Testis (tissue), 3 donors: ENCODE measurements around the gene DCST1. TPM values are rescaled to one million over a fixed set of nuclear protein-coding genes. Genes with fewer than 3 reads are reported as not detected.

Experiments used
- DNase-seq: peaks from one replicate; pipeline ENCODE4 v3.0.0-alpha.2; 2019
- H3K27ac ChIP-seq, 2 donors: fragments of 200-600 bp; sonication (generic); one replicate each; pipeline ENCODE4 v1.5.1; 2019
- H3K27me3 ChIP-seq: fragments of 200-600 bp; sonication (generic); one replicate; pipeline ENCODE4 v1.5.1; 2019
- H3K36me3 ChIP-seq: fragments of 200-600 bp; sonication (generic); one replicate; pipeline ENCODE4 v1.5.1; 2017; ENCODE audit warnings: low read depth; ENCODE audit errors: missing control alignments
- H3K4me1 ChIP-seq: fragments of 200-600 bp; sonication (generic); one replicate; pipeline ENCODE4 v1.5.1; 2019
- H3K4me3 ChIP-seq, 2 donors: fragments of 200-600 bp; sonication (generic); one replicate each; pipeline ENCODE4 v1.5.1; 2017 to 2019
- H3K9me3 ChIP-seq: fragments of 200-600 bp; sonication (generic); one replicate; pipeline ENCODE4 v1.5.1; 2017
- POLR2A ChIP-seq: fragments of 450-650 bp; IDR thresholded peaks from one replicate; pipeline ENCODE4 v1.6.1; 2017; ENCODE audit warnings: antibody characterized with exemption, mild to moderate bottlenecking, moderate library complexity
- WGBS, 2 donors: methylation state at CpG; one replicate each; pipeline ENCODE4 v1.1.5; 2018; 5-methylcytosine and 5-hydroxymethylcytosine counted together
- intact Hi-C: fragments of 100-400 bp; cut with DNase I; formaldehyde crosslinking; loops from one replicate; pipeline ENCODE4 v1.15.1; 2023; ENCODE audit warnings: low total_unique reads
- polyA plus RNA-seq: library from polyadenylated mRNA; stranded (reverse); fragments of 350-450 nt; fragmentation: Illumina TruSeq; extraction: RNeasy Lipid Tissue Mini Kit (QIAGEN cat#74804); gene quantifications from one replicate; pipeline ENCODE4 v1.2.3, GENCODE V29; 2014; ENCODE audit warnings: low read depth, low replicate concordance; ENCODE audit not compliant: insufficient read depth
- total RNA-seq, 2 donors: library from RNA; depleted of rRNA; stranded (reverse); fragments of >200 nt; gene quantifications; one replicate each; pipeline ENCODE4 v1.2.3, GENCODE V29; 2016
- TF ChIP-seq, protein P1 (sequence below), 3 experiments: fragments of 450-650 bp in 2 of 3; fragments of 200-600 bp in 1 of 3; sonication (generic) in 1 of 3; IDR thresholded peaks; one replicate each; pipeline ENCODE4 v1.5.1; 2016 to 2019; ENCODE audit warnings: antibody characterized with exemption in 3 of 3, mild to moderate bottlenecking in 2 of 3, moderate library complexity in 1 of 3

Gene DCST1
- total and polyA plus RNA-seq, 3 donors from 2014 or later: 4.5 to 15.2 (median 9.4) TPM

DNA sequence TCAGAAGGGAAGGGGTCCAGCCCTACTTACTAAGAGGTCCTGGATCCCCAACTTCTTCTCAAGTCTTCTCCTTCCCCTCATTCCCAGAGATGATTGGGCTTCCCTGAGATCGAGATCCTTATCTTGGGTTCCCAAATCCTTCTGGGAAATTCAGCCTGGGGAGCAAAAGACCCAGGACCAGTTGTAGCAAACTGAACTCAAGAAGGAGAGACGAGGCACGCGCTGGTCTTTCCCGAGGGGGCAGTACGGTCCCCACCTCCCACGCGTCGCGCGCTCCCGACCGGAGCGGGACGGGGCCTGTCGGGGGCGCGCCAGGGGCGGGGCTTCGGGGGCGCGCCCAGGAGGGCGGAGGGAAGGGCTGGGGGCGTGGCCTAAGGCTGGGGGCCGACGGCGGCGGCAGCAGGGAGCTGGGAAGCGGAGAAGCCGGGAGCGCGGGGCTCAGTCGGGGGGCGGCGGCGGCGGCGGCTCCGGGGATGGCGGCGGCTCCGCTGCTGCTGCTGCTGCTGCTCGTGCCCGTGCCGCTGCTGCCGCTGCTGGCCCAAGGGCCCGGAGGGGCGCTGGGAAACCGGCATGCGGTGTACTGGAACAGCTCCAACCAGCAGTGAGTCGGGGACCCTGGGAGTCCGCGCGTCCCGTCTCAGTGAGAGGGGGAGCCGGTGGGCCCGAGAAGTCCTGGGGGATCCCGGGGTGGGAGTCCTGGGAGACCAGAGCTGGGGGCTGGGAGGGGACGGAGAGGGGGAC lies 45.0 kb downstream of the DCST1 start, which contains the start of gene EFNA3:
EFNA3 (plus strand) TSS at position 369 of the 741 bp plus-strand sequence; CDS start at position 474, 105 bp downstream.
- intact Hi-C loops: no loop called here
- Histone ChIP-seq H3K27me3 (no peaks in the 10 kb centered on the region), H3K36me3 (no peaks in the 10 kb centered on the region), H3K9me3 (no peaks in the 10 kb centered on the region), H3K27ac (no peak within 1 kb of the TSS), H3K4me1 (peaks cover 41% of the 10 kb centered on the region), H3K4me3 (peak within 1 kb of the TSS; percentile 48 to 49)
- peak; percentile 81 for DNase-seq
- WGBS, 2 donors: 0 to 1% methylated on average over 6 to 57 of the region's 59 CpGs
- no peak for TF ChIP-seq POLR2A
- TF ChIP-seq, protein P1, sequence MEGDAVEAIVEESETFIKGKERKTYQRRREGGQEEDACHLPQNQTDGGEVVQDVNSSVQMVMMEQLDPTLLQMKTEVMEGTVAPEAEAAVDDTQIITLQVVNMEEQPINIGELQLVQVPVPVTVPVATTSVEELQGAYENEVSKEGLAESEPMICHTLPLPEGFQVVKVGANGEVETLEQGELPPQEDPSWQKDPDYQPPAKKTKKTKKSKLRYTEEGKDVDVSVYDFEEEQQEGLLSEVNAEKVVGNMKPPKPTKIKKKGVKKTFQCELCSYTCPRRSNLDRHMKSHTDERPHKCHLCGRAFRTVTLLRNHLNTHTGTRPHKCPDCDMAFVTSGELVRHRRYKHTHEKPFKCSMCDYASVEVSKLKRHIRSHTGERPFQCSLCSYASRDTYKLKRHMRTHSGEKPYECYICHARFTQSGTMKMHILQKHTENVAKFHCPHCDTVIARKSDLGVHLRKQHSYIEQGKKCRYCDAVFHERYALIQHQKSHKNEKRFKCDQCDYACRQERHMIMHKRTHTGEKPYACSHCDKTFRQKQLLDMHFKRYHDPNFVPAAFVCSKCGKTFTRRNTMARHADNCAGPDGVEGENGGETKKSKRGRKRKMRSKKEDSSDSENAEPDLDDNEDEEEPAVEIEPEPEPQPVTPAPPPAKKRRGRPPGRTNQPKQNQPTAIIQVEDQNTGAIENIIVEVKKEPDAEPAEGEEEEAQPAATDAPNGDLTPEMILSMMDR (IDR thresholded peaks at IDR 0.05): no peak

DNA sequence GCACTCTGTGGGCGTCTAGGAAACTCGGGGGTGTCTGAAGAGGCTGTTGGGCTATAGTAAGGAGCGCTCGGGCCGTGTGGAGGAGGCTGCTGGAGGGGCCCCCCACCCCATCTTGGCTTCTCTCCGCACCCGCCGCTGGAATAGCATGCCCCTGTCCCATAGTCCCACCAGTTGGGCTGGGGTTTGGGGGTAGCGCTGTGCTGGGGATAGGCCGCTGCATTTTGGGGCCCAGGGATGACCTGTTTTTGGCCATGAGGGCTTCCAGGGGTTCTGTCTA lies 45.5 kb downstream of the DCST1 start:
- no peak for DNase-seq
- Histone ChIP-seq H3K27me3 (no peaks in the 10 kb centered on the region), H3K36me3 (no peaks in the 10 kb centered on the region), H3K27ac (no peak overlapping the region), H3K4me1 (peaks cover 41% of the 10 kb centered on the region), H3K9me3 (no peaks in the 10 kb centered on the region), H3K4me3 (peak overlapping the region; percentile 48 to 49)
- WGBS, 2 donors: 0 to 2% methylated on average over 3 to 10 of the region's 10 CpGs
- intact Hi-C loops: no loop called here
- TF ChIP-seq, protein P1 (IDR thresholded peaks at IDR 0.05): no peak
- TF ChIP-seq POLR2A: no peak

DNA sequence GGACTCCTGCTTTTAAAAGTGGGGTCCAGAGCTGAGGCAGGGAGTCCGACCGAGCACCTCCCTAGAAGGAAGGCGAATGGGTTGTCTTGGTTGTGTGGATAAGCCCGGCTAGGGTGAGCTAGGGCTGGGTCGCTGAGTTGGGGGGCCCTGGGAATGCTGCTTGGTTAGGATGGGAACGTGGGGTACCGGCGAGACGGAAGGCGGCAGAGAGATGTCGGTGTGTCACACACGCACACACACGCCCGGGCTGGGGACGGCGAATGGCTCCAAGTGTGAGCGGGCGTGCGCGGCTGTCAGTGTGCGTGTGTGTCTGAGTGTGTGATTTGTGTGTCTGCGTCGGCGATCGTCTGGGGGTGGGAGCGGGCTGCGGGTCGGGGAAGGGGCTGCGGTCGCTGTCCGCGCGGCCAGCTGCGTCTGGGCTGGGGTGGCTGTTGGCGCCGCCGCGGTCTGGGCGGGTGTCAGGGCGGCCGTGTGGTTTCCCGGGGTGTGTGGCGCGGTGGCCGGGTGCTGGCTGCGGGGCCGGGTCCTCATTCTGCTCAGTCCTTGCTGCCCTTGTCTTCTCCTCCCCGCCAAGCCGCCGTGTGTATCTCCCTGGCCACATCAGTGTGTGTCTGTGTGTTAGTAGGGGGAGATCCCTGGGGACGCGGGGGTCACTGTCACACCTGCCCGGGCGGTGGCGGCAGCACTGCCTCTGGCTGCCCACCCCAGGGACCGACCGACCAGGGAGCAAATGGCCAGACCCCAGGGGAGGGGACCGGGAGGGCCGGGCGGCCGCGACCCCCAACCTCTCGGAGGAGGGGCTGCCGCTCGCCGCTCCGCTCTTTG lies 46.1 kb downstream of the DCST1 start:
- Histone ChIP-seq H3K36me3 (no peaks in the 10 kb centered on the region), H3K27me3 (no peaks in the 10 kb centered on the region), H3K27ac (no peak overlapping the region), H3K4me1 (peaks cover 41% of the 10 kb centered on the region), H3K9me3 (no peaks in the 10 kb centered on the region), H3K4me3 (peak overlapping the region in 1 of 2 donors; percentile 49)
- TF ChIP-seq, protein P1 (IDR thresholded peaks at IDR 0.05): no peak
- no peak for TF ChIP-seq POLR2A
- WGBS, 2 donors: 0 to 1% methylated on average over 30 to 67 of the region's 67 CpGs
- DNase-seq: no peak
- intact Hi-C loops: no loop called here

DNA sequence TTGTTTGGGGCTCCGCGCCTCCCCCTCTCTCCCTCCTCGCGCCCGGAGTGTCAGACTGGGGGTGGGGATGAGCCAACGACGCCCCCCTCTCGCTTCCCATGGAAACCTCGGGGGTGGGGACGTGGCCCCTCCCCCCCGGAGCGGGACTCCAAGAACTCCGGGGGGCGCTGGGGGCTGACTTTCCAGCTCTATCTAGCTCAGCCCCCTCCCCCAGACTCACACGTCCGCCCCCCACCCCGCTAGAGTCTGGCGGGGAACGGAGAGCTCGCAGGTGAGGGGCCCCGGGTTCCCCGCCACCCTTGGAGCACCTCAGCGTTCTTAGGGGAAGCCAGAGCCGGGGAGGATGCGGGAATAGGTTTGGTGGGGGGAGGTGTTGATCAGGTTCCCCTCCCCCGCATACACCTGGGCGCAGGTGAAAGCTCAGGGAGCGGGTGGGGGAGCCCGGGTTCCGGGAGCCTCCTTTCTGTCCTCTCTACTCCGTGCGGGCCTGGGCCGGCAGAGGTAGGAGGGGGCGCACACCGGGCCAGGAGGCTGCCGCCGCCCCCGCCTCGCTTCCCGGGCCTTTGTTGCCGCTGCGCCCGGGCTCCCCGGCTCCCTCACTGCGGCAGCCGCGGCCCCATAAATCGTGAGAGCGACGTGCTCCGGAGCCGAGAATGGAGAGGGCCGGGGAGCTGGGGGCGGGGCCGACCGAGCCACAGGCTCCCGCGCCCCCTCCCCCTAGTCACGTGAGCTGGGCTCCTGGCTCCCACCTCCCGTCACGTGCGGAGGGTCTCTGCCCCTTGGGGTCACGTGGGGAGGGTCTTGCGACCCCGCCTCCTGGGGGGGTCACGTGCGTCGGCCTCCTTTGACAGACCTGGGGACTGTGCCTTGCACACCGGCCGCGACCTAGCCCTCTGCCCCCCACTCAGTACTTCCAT lies 46.9 kb downstream of the DCST1 start:
- intact Hi-C loops: no loop called here
- no peak for TF ChIP-seq POLR2A
- TF ChIP-seq, protein P1 (IDR thresholded peaks at IDR 0.05): no peak
- 1 to 3% methylated on average over 14 to 40 of the region's 71 CpGs for WGBS, 2 donors
- no peaks in the 10 kb centered on the region for H3K9me3 ChIP-seq
- no peaks in the 10 kb centered on the region for H3K27me3 ChIP-seq
- no peak overlapping the region for H3K27ac ChIP-seq
- no peak for DNase-seq
- H3K4me3 ChIP-seq: peak overlapping the region; percentile 18 to 21
- H3K4me1 ChIP-seq: peaks cover 43% of the 10 kb centered on the region
- H3K36me3 ChIP-seq: no peaks in the 10 kb centered on the region
